HEK293T (cell line): ENCODE measurements around the gene SLC27A2.

Source experiments
- BHLHE40 ChIP-seq: fragments of 450-650 bp; IDR thresholded peaks from 2 replicates; pipeline ENCODE4 v1.6.1; 2016; ENCODE audit warnings: mild to moderate bottlenecking, moderate library complexity, borderline replicate concordance
- CTBP1 ChIP-seq: fragments of 450-650 bp; IDR thresholded peaks from 2 replicates; pipeline ENCODE4 v1.6.1; 2016; ENCODE audit warnings: borderline replicate concordance
- ELF4 ChIP-seq: fragments of 450-650 bp; IDR thresholded peaks from 2 replicates; pipeline ENCODE4 v1.6.1; 2017; ENCODE audit warnings: antibody characterized with exemption
- FOXA1 ChIP-seq: fragments of 450-650 bp; IDR thresholded peaks from 2 replicates; pipeline ENCODE4 v1.6.1; 2016; ENCODE audit warnings: mild to moderate bottlenecking
- SP1 ChIP-seq: fragments of 450-650 bp; IDR thresholded peaks from 2 replicates; pipeline ENCODE4 v1.6.1; 2017
- TF ChIP-seq, protein P1 (sequence below): fragments of 450-650 bp; IDR thresholded peaks from 2 replicates; pipeline ENCODE4 v1.6.1; 2016

DNA sequence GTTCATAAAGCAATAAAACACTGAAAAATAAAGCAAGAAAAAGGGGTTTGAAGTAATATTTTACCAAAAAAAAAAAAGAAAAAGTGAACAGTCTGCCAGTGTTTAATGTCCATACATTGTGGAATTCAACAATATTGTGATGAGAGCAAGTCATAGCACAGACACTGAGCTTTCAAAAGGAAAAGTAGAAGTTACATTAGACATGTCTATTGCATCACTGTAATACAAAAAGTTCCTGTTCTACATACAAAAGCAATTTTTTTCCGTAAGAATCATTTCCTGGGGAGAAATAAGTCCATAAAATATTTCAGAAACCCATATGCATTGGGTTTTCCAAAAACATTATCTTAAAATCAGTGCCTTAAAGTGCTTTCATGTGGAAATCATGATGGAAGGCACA, 95.4 kb downstream of the SLC27A2 start:
- TF ChIP-seq ELF4: no peak
- TF ChIP-seq, protein P1, sequence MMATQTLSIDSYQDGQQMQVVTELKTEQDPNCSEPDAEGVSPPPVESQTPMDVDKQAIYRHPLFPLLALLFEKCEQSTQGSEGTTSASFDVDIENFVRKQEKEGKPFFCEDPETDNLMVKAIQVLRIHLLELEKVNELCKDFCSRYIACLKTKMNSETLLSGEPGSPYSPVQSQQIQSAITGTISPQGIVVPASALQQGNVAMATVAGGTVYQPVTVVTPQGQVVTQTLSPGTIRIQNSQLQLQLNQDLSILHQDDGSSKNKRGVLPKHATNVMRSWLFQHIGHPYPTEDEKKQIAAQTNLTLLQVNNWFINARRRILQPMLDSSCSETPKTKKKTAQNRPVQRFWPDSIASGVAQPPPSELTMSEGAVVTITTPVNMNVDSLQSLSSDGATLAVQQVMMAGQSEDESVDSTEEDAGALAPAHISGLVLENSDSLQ: no peak
- TF ChIP-seq SP1: no peak
- no peak for TF ChIP-seq FOXA1
- TF ChIP-seq BHLHE40: no peak
- TF ChIP-seq CTBP1: no peak
